ENCODE measurements around the gene NOL12. TPM values are rescaled to one million over a fixed set of nuclear protein-coding genes. Genes with fewer than 3 reads are reported as not detected.
A peak's percentile ranks its signal among the peaks of the same experiment; 100 is the strongest.

The NOL12 gene
- total RNA-seq, 1 experiment from 2014 or later = 32.7 TPM

GRCh38 chr22:37681556-37682049, 4.5 kb upstream of the NOL12 start:
- intact Hi-C loops (cut with micrococcal nuclease; ENCODE audit: unreplicated experiment) (loop anchor here (2.0 kb wide), 1 partner anchor 39 kb away; no protein-coding TSS in a partner anchor), in situ Hi-C loops (cut with HindIII; ENCODE audit: low pct_unique_long_range_greater_than_20kb, low sequenced_read_pairs) (no loop called here)
- Histone ChIP-seq H3K4me3 (ENCODE audit: low read depth in 2 of 2, low read length in 2 of 2) (no peak overlapping the region), H3K9me3 (ENCODE audit: control insufficient read depth, insufficient read depth, low read depth, low read length) (no peaks in the 10 kb centered on the region), H3K36me3 (ENCODE audit: control insufficient read depth, insufficient read depth, low read length) (no peaks in the 10 kb centered on the region), H3K27me3 (ENCODE audit: control insufficient read depth, insufficient read depth, low read length) (no peaks in the 10 kb centered on the region), H3K27ac (ENCODE audit: low read length) (peak overlapping the region; percentile 59), H3K4me1 (ENCODE audit: control insufficient read depth, insufficient read depth, low read length) (peaks cover 32% of the 10 kb centered on the region)
- TF ChIP-seq POLR2AphosphoS5 (IDR thresholded peaks at IDR 0.05; ENCODE audit: low read depth, low read length) (no peak), CTCF (IDR thresholded peaks at IDR 0.05) (peak; percentile 91), REST (IDR thresholded peaks at IDR 0.05; ENCODE audit: insufficient read depth in 1 of 2, low read depth in 2 of 2, low read length in 1 of 2) (no peak), TCF7L2 (IDR thresholded peaks at IDR 0.05; ENCODE audit: low read depth, low read length) (no peak), SIN3A (IDR thresholded peaks at IDR 0.05; ENCODE audit: borderline replicate concordance, insufficient read depth, low read depth, low read length) (no peak)
- ATAC-seq = peak; percentile 71
- peak; percentile 58 for DNase-seq (ENCODE audit: low read depth, low spot score)
- no TSS peak for BruUV-seq (replicated peaks)
- ChIA-PET POLR2A (interaction anchor here (0.6 kb wide), 2 partner anchors 256 to 264 kb away, joined by 6 to 10 read pairs; no protein-coding TSS in a partner anchor), CTCF (interaction anchor here (0.7 to 2.7 kb wide), 6 partner anchors 8 to 38 kb away, joined by 3 to 13 read pairs (median 7); partner anchors contain the start of gene PDXP)

- Histone ChIP-seq H3K4me1 (ENCODE audit: control insufficient read depth, insufficient read depth, low read length) (peaks cover 13% of the 10 kb centered on the region), H3K9me3 (ENCODE audit: control insufficient read depth, insufficient read depth, low read depth, low read length) (no peaks in the 10 kb centered on the region), H3K27me3 (ENCODE audit: control insufficient read depth, insufficient read depth, low read length) (no peaks in the 10 kb centered on the region), H3K4me3 (ENCODE audit: low read depth in 2 of 2, low read length in 2 of 2) (no peak overlapping the region), H3K27ac (ENCODE audit: low read length) (no peak overlapping the region), H3K36me3 (ENCODE audit: control insufficient read depth, insufficient read depth, low read length) (peaks cover 2% of the 10 kb centered on the region; the same call in 1 of the 2 replicates)
- ATAC-seq (no peak), DNase-seq (ENCODE audit: low read depth, low spot score) (no peak)
- POLR2A ChIA-PET = interaction anchor here (0.7 to 0.8 kb wide), 2 partner anchors 40 to 43 kb away, joined by 3 to 4 read pairs; no protein-coding TSS in a partner anchor
- BruUV-seq (replicated peaks) = no TSS peak
- TF ChIP-seq REST (IDR thresholded peaks at IDR 0.05; ENCODE audit: insufficient read depth in 1 of 2, low read depth in 2 of 2, low read length in 1 of 2) (no peak), CTCF (IDR thresholded peaks at IDR 0.05) (no peak), POLR2AphosphoS5 (IDR thresholded peaks at IDR 0.05; ENCODE audit: low read depth, low read length) (no peak), SIN3A (IDR thresholded peaks at IDR 0.05; ENCODE audit: borderline replicate concordance, insufficient read depth, low read depth, low read length) (no peak), TCF7L2 (IDR thresholded peaks at IDR 0.05; ENCODE audit: low read depth, low read length) (no peak)
- intact Hi-C loops (cut with micrococcal nuclease; ENCODE audit: unreplicated experiment) (no loop called here), in situ Hi-C loops (cut with HindIII; ENCODE audit: low pct_unique_long_range_greater_than_20kb, low sequenced_read_pairs) (no loop called here)
- CTCF ChIA-PET = interaction anchor here (0.6 kb wide), 1 partner anchor 51 kb away, joined by 3 read pairs; no protein-coding TSS in a partner anchor
Observed at GRCh38 chr22:37684803-37685615, 1.1 kb upstream of the NOL12 start.

All from Panc1 (cell line).